HCT116 (cell line): Measurements from ENCODE around the gene AATF. TPM values are rescaled to one million over a fixed set of nuclear protein-coding genes. Genes with fewer than 3 reads are reported as not detected.

Source experiments
- ATAC-seq: fragments of 200-7000 bp; cut with Tn5 transposase; 2 replicates; pipeline ENCODE4 v1.9.1; 2020; ENCODE audit warnings: mild to moderate bottlenecking, moderate library complexity
- BruUV-seq: library from RNA; stranded (reverse); fragments of 400-500 nt; replicated peaks from 2 replicates; lab custom pipeline; 2021; lab: Mats Ljungman, UMichigan
- CTCF ChIA-PET: fragments of 300-600 bp; sonication (Branson Sonifier 250); formaldehyde crosslinking; loops from one replicate; lab custom pipeline; 2021; ENCODE audit warnings: antibody characterized with exemption; lab: Charles Lee
- POLR2A ChIA-PET: fragments of 300-600, 350-600 bp; sonication (Branson Sonifier 250); formaldehyde crosslinking; loops from one replicate; lab custom pipeline; 2021; ENCODE audit warnings: antibody characterized with exemption; lab: Charles Lee
- RAD21 ChIA-PET, 2 experiments: fragments of 300-600 bp; sonication (Branson Sonifier 250); formaldehyde crosslinking; loops; one replicate each; lab custom pipeline; 2023; ENCODE audit warnings: low total read pairs in 2 of 2; ENCODE audit not compliant: uncharacterized antibody in 2 of 2, unreplicated experiment in 2 of 2, low non-redundant PET in 1 of 2; lab: Charles Lee
- DNase-seq: peaks from one replicate; pipeline ENCODE4 v3.0.0-alpha.2; 2010; ENCODE audit warnings: low read depth, low spot score
- H2AFZ ChIP-seq: fragments of 200-600 bp; shearing (Covaris generic), sonication (generic); 2 replicates; pipeline ENCODE4 v1.6.1; 2017; ENCODE audit warnings: low read depth, mixed run types, mixed read lengths, antibody characterized with exemption, low read length; ENCODE audit not compliant: poor library complexity, severe bottlenecking
- H3K27ac ChIP-seq: 2 replicates; pipeline ENCODE4 v1.5.1; 2012; ENCODE audit warnings: low read depth, low read length
- H3K27me3 ChIP-seq: fragments of 200-600 bp; sonication (generic); 2 replicates; pipeline ENCODE4 v1.6.1; 2016; ENCODE audit warnings: mixed run types, low read length, mixed read lengths; ENCODE audit not compliant: insufficient read depth
- H3K36me3 ChIP-seq, 2 experiments: fragments of 200-500 bp in 1 of 2; fragments of 200-600 bp in 1 of 2; sonication (Bioruptor generic) in 1 of 2; sonication (generic) in 1 of 2; 2 replicates each; pipeline versions ENCODE4 v1.5.1 to v1.6.1; 2014 to 2016; ENCODE audit warnings: low read length in 2 of 2, inconsistent platforms in 1 of 2, mixed read lengths in 1 of 2, mixed run types in 1 of 2; ENCODE audit not compliant: insufficient read depth in 2 of 2, control insufficient read depth in 1 of 2
- H3K4me1 ChIP-seq, 2 experiments: fragments of 200-600 bp in 1 of 2; sonication (generic) in 1 of 2; 2 replicates each; pipeline versions ENCODE4 v1.5.1 to v1.6.1; 2012 to 2017; ENCODE audit warnings: low read length in 2 of 2, inconsistent platforms in 1 of 2, mild to moderate bottlenecking in 1 of 2, mixed read lengths in 1 of 2, mixed run types in 1 of 2, moderate library complexity in 1 of 2; ENCODE audit not compliant: insufficient read depth in 2 of 2, control insufficient read depth in 1 of 2
- H3K4me2 ChIP-seq: fragments of 200-600 bp; sonication (generic); 2 replicates; pipeline ENCODE4 v1.6.1; 2017; ENCODE audit warnings: mixed run types, low read length, mixed read lengths
- H3K4me3 ChIP-seq, 2 experiments: fragments of 200-600 bp in 1 of 2; sonication (generic) in 1 of 2; replicated peaks in 1 of 2; 2 replicates each; pipeline ENCODE4 v1.5.1; 2011 to 2016; ENCODE audit warnings: low read length in 2 of 2, control low read depth in 1 of 2, low read depth in 1 of 2, mild to moderate bottlenecking in 1 of 2, mixed read lengths in 1 of 2, mixed run types in 1 of 2
- H3K79me2 ChIP-seq: fragments of 200-600 bp; sonication (generic); 2 replicates; pipeline ENCODE4 v1.6.1; 2017; ENCODE audit warnings: mild to moderate bottlenecking, mixed run types, low read length, moderate library complexity, mixed read lengths; ENCODE audit not compliant: insufficient read depth
- H3K9ac ChIP-seq: fragments of 200-600 bp; sonication (generic); 2 replicates; pipeline ENCODE4 v1.6.1; 2016; ENCODE audit warnings: low read length, mixed read lengths
- H3K9me2 ChIP-seq: fragments of 200-600 bp; sonication (generic), shearing (Covaris generic); 2 replicates; pipeline ENCODE4 v1.6.1; 2017; ENCODE audit warnings: mixed run types, mild to moderate bottlenecking, moderate library complexity; ENCODE audit not compliant: insufficient read depth
- H3K9me3 ChIP-seq, 2 experiments: fragments of 200-500 bp in 1 of 2; fragments of 200-600 bp in 1 of 2; sonication (Bioruptor generic) in 1 of 2; sonication (generic) in 1 of 2; 2 replicates each; pipeline ENCODE4 v1.6.1; 2014 to 2017; ENCODE audit warnings: low read length in 2 of 2, mixed read lengths in 2 of 2, inconsistent platforms in 1 of 2, low read depth in 1 of 2, mild to moderate bottlenecking in 1 of 2, mixed run types in 1 of 2, moderate library complexity in 1 of 2; ENCODE audit not compliant: control insufficient read depth in 1 of 2, insufficient read depth in 1 of 2
- H4K20me1 ChIP-seq: fragments of 200-600 bp; sonication (generic), shearing (Covaris generic); 2 replicates; pipeline ENCODE4 v1.6.1; 2017; ENCODE audit warnings: mixed run types, mild to moderate bottlenecking, moderate library complexity; ENCODE audit not compliant: insufficient read depth
- ATF3 ChIP-seq: IDR thresholded peaks from 2 replicates; pipeline ENCODE4 v1.6.1; 2012
- CBX3 ChIP-seq: IDR thresholded peaks from 2 replicates; pipeline ENCODE4 v1.6.1; 2012; ENCODE audit warnings: low read depth
- CEBPB ChIP-seq: IDR thresholded peaks from 2 replicates; pipeline ENCODE4 v1.6.1; 2012; ENCODE audit warnings: low read depth
- EGR1 ChIP-seq: IDR thresholded peaks from 2 replicates; pipeline ENCODE4 v1.6.1; 2012; ENCODE audit warnings: low read depth
- ELF1 ChIP-seq: IDR thresholded peaks from 2 replicates; pipeline ENCODE4 v1.6.1; 2012; ENCODE audit warnings: low read depth, borderline replicate concordance
- EZH2phosphoT487 ChIP-seq: fragments of 200-600 bp; IDR thresholded peaks from 2 replicates; pipeline ENCODE4 v1.6.1; 2018; ENCODE audit warnings: antibody characterized with exemption, borderline replicate concordance
- MAX ChIP-seq: IDR thresholded peaks from 2 replicates; pipeline ENCODE4 v1.6.1; 2012
- RAD21 ChIP-seq: IDR thresholded peaks from 2 replicates; pipeline ENCODE4 v1.6.1; 2012; ENCODE audit warnings: low read depth, mild to moderate bottlenecking
- SP1 ChIP-seq: IDR thresholded peaks from 2 replicates; pipeline ENCODE4 v1.6.1; 2012; ENCODE audit warnings: low read depth
- TCF7L2 ChIP-seq: IDR thresholded peaks from 2 replicates; pipeline ENCODE4 v1.7.0; 2011; ENCODE audit warnings: borderline replicate concordance, inconsistent platforms; ENCODE audit not compliant: insufficient read depth, insufficient read length; ENCODE audit errors: extremely low read depth
- YY1 ChIP-seq: IDR thresholded peaks from 2 replicates; pipeline ENCODE4 v1.6.1; 2011; ENCODE audit warnings: low read length, low read depth, moderate library complexity, mild to moderate bottlenecking; ENCODE audit not compliant: insufficient replicate concordance; ENCODE audit errors: extremely low read depth
- ZFX ChIP-seq: fragments of 450-650 bp; IDR thresholded peaks from 2 replicates; pipeline ENCODE4 v1.6.1; 2017
- ZNF274 ChIP-seq: fragments of 200-500 bp; sonication (Bioruptor generic); IDR thresholded peaks from 2 replicates; pipeline ENCODE4 v1.6.1; 2014; ENCODE audit warnings: mild to moderate bottlenecking, low read depth, low read length, inconsistent platforms
- intact Hi-C: fragments of 100-400 bp; cut with micrococcal nuclease; formaldehyde crosslinking; loops from 2 replicates; pipeline ENCODE4 v1.10.0; 2022
- total RNA-seq: library from RNA; stranded (reverse); gene quantifications from one replicate; pipeline ENCODE4 v1.2.1, GENCODE V29; 2021; ENCODE audit not compliant: unreplicated experiment
- TF ChIP-seq, protein P1 (sequence below): IDR thresholded peaks from 2 replicates; pipeline ENCODE4 v1.6.1; 2012; ENCODE audit warnings: low read depth

AATF gene
- total RNA-seq, 1 experiment from 2014 or later, result 105 TPM

- intact Hi-C loops, result no loop called here
- Histone ChIP-seq H3K4me1 (peaks cover 12 to 15% of the 10 kb centered on the region in 2 experiments), H3K9me2 (no peaks in the 10 kb centered on the region)
- no peak for DNase-seq
- no peak for TF ChIP-seq SP1
- TF ChIP-seq ELF1, result no peak
- no peak for TF ChIP-seq MAX
- no peak for TF ChIP-seq TCF7L2
- TF ChIP-seq CEBPB, result no peak
- TF ChIP-seq CBX3, result no peak
- TF ChIP-seq, protein P1, sequence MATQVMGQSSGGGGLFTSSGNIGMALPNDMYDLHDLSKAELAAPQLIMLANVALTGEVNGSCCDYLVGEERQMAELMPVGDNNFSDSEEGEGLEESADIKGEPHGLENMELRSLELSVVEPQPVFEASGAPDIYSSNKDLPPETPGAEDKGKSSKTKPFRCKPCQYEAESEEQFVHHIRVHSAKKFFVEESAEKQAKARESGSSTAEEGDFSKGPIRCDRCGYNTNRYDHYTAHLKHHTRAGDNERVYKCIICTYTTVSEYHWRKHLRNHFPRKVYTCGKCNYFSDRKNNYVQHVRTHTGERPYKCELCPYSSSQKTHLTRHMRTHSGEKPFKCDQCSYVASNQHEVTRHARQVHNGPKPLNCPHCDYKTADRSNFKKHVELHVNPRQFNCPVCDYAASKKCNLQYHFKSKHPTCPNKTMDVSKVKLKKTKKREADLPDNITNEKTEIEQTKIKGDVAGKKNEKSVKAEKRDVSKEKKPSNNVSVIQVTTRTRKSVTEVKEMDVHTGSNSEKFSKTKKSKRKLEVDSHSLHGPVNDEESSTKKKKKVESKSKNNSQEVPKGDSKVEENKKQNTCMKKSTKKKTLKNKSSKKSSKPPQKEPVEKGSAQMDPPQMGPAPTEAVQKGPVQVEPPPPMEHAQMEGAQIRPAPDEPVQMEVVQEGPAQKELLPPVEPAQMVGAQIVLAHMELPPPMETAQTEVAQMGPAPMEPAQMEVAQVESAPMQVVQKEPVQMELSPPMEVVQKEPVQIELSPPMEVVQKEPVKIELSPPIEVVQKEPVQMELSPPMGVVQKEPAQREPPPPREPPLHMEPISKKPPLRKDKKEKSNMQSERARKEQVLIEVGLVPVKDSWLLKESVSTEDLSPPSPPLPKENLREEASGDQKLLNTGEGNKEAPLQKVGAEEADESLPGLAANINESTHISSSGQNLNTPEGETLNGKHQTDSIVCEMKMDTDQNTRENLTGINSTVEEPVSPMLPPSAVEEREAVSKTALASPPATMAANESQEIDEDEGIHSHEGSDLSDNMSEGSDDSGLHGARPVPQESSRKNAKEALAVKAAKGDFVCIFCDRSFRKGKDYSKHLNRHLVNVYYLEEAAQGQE, result no peak
- TF ChIP-seq RAD21, result no peak
- TF ChIP-seq EZH2phosphoT487, result no peak
- TF ChIP-seq ZNF274, result no peak
- no peak for TF ChIP-seq ATF3
- TF ChIP-seq YY1, result no peak
- TF ChIP-seq ZFX, result no peak
- no peak for TF ChIP-seq EGR1
- TF ChIP-seq, all 23 proteins: peak for 0
- H3K9me3 ChIP-seq, result no peaks in the 10 kb centered on the region
- no peak overlapping the region for H3K4me2 ChIP-seq
- ChIA-PET POLR2A (no interaction called here), CTCF (interaction anchor here (0.8 kb wide), 1 partner anchor 463 kb away, joined by 3 read pairs; no protein-coding TSS in a partner anchor), RAD21 (no interaction called here)
- ATAC-seq, result no peak
- no peak overlapping the region for H3K27ac ChIP-seq
- H3K36me3 ChIP-seq, result no peaks in the 10 kb centered on the region
- no peaks in the 10 kb centered on the region for H3K79me2 ChIP-seq
- H3K27me3 ChIP-seq, result no peaks in the 10 kb centered on the region
- no peak overlapping the region for H3K9ac ChIP-seq
- H2AFZ ChIP-seq, result no peak overlapping the region
- no peak overlapping the region for H3K4me3 ChIP-seq
- no TSS peak for BruUV-seq
- H4K20me1 ChIP-seq, result no peaks in the 10 kb centered on the region
These were observed 117.0 kb downstream of the AATF start for GRCh38 chr17:37065486-37066321.
